ENCODE measurements around the gene MEF2C. TPM values are rescaled to one million over a fixed set of nuclear protein-coding genes. Genes with fewer than 3 reads are reported as not detected.

The MEF2C gene
- total RNA-seq, 1 donor from 2014 or later = 122 TPM

DNA sequence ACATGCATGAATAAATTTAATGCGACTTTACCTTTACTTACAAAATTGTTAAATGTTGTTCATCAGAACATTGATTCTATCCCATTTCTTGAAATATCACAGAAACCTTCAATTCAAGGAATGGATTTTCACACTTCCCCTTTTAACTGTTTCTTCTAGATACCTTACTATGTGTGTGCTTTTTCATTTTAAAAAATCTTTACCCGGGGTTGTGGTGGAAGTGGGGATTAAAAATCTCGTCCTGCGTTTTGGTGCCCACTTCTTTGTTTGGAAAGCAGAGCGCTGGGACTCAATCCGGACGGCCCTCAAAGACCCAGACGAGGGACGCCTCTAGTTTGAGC is 5.8 kb upstream of the MEF2C start:
- DNase-seq (ENCODE audit: low read depth in 2 of 2) = peak in 1 of 2 donors; percentile 30

DNA sequence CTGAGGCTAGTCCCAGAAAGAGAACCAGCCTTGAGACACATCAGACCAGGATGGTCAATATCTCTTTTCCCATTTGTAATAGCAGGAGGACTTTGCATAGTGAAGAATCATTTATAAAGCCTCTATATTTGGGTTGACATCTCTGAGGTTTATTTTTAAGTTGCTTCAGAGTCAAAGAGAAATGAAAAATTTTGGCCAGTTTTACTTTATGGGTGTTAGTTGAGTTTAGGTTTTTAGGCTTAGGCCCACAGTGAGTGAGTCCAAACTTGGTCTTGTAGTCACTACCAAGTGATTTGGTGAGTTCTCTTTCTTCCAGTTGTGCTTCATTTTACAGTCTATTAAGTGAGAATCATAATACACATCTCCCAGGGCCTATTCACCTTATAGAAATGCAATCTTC is 5.3 kb upstream of the MEF2C start:
- DNase-seq (ENCODE audit: low read depth in 2 of 2) = peak in 1 of 2 donors; percentile 26

GRCh38 chr5:88887342-88887741 is 4.4 kb upstream of the MEF2C start:
- no peak for DNase-seq (ENCODE audit: low read depth in 2 of 2)

GRCh38 chr5:88886746-88887341 is 3.9 kb upstream of the MEF2C start:
- DNase-seq (ENCODE audit: low read depth in 2 of 2) = no peak

DNA sequence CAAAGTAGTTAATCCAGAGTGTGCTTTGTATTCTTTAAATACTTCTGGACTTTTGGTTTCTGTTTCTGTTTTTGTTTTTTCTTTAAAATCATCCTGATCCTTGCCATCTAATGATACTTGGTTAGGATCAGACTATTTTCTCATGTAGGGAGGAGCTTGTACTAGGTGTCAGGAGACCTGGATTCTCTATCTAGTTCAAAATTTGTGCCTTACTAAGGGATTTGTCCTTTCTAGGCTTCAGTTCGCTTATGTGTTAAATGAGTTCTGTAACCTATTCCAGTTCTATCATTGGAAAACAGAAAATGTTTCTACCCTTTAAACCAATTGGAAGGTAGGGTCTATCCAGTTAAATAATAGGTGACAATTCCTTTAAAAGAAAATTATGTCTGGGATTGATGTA is 3.3 kb upstream of the MEF2C start:
- DNase-seq (ENCODE audit: low read depth in 2 of 2) = peak in 1 of 2 donors; percentile 50

DNA sequence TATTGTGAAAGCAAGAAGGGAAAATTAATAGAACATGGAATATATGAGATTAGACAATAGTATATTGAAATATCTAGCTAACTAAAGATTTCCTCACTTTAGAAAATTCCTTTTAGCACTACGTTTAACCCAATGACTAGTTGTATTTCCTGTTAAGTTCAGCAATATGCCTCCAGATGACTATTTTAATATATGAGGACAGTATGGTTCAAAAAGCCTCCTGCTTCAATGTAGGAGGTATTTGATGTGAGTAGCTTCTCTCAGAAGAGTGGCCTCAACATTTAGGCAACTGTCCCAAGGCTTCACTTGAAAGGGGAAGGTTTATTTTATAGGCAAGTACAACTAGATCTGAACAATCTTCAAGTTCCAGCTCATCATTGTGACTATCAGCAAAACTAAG is 2.0 kb upstream of the MEF2C start:
- DNase-seq (ENCODE audit: low read depth in 2 of 2) = peak in 1 of 2 donors; percentile 27

DNA sequence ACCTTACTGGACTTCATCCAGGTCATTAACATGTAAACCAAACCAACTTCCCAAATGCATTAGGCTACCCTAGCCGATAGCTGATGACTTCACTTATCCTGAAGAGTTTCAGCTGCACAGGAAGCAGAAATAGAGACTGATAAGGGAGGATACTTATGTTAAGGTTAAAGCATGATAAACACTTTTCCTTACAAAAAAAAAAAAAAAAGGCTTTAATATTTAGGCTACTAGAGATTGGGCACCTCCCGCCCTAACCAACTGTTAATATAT is 1.6 kb upstream of the MEF2C start:
- DNase-seq (ENCODE audit: low read depth in 2 of 2) = peak; percentile 60 to 82

DNA sequence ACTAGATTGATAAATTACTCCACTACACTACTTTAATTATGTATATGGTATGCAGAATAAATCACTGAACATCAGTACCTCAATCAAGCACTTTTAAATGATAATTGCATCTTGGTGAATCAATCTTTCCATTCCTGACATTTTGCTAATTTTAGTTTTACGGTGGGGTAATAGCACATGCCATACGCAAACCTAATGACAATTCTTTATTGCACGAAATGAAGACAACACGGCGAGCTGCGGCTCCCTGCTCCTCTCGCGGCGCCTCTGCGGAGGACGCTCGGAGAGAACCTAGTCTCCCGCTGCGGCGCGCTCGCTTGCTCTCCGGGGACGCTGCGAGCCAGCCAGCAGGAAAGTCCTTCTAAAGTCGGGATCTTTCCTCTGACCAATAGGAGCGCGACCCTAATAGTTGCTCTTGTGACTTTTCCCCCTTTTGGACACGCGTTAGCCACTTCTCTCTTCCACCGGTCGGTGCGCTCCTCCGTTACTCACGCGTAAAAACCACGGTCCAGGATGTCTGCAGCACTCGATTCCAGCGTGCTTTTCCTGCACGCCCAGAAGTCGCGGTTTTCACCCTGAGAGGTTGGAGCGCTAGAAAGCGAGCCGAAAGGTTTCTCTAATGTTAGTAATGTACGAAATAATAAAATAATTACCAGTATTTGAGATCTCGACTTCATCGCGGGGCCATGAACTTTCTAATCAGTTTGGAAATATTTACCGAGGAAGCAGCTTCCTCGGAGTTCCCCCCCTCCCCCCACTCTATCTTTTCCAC is 1.0 kb upstream of the MEF2C start:
- peak; percentile 84 to 86 for DNase-seq (ENCODE audit: low read depth in 2 of 2)

- DNase-seq (ENCODE audit: low read depth in 2 of 2) = peak; percentile 37 to 49
Measured at GRCh38 chr5:88882276-88883038, 527 bp downstream of the MEF2C start.

DNA sequence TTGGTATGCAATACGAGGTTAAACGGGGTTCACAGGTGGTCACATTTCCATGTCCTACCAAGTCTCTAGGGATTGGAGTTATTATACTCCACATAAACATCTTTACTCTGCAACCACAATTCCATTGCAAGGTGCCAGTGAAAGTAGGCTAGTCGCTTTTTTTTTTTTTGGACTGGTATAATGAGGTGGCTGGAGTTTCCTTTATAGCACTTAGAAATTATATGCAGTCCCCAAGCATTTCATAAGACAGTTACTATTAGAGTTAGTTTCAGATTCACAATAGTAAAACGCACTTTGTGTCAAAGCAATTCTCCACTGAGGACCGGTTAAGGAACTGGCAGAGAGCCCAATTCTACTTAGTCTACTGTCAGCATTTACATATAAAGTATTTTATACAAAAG is 1.4 kb downstream of the MEF2C start:
- peak; percentile 71 to 73 for DNase-seq (ENCODE audit: low read depth in 2 of 2)

DNA sequence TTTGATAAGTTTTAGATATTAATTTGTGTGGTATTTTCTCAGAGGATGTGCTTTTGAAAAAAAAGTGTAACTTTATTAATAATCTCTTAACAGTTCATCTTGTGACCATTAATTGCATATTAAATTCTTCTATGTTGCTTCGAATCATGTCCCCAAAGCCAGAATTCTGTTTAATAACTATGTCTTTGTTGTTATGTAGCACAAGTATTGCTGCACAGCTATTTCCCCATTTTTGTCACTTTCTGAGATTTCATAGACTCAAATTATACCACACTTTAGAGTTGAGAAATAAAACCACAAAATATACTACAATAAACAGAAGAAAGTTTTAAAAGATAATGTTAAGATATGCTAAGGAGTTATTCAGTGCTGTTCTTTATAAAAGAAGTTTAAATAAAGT is 2.8 kb downstream of the MEF2C start:
- DNase-seq (ENCODE audit: low read depth in 2 of 2) = no peak

DNA sequence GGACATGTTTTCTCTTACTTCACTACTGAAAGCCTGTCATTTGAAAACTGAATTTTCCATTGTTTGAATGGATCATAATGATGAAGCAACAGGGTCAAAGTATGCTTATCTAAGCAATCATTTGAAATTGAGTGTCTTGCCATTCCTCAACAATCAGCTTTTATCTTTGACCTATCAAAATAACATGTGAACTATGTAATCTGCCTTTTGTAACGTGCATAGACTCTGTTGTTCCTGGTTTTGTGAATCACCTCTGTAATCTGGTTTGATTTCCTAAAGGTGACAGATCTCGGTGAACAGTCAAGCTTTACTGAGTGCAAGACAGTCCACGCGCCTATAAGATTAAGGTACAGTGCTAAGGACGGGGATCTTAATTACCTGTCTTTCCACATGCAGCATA is 3.3 kb downstream of the MEF2C start:
- DNase-seq (ENCODE audit: low read depth in 2 of 2) = peak; percentile 56 to 59

DNA sequence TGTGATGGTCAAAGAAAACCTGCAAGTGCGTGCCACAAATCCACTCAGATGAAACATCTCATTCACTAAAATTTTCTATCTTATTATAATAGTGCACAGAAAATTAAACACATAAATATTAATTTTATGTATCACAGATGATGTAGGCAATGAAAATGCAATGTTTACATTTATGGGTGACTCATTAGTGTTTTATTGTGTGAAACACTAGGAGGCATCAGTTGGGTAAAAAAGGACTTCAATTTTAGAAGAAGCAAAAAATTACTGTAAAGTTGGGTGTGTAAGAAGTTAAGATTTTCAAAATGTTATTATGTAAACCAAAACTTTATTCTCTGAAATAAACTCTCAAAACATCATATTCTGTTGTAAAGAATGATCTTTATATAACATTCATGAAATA is 4.0 kb downstream of the MEF2C start:
- peak; percentile 49 to 66 for DNase-seq (ENCODE audit: low read depth in 2 of 2)

DNA sequence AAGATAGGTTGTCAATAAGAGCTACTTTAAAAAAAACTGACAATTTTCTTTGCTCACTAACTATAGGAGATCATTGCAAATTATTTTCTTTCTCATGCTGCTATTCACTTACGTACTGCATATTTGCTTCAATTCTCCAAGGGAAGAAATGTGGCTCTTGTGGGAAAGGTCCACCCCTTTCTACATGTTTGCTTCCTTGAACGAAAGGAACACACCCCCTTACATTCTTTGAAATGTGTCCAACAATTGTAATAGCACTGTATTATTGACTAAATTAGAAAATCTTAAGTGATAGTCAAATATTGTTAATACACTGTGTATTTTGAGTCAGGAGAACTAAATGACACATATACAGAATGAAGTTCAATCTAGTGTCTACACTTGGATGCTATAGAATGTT is 5.2 kb downstream of the MEF2C start:
- DNase-seq (ENCODE audit: low read depth in 2 of 2) = peak in 1 of 2 donors; percentile 85

GRCh38 chr5:88876714-88877113 is 6.3 kb downstream of the MEF2C start:
- DNase-seq (ENCODE audit: low read depth in 2 of 2) = no peak

DNA sequence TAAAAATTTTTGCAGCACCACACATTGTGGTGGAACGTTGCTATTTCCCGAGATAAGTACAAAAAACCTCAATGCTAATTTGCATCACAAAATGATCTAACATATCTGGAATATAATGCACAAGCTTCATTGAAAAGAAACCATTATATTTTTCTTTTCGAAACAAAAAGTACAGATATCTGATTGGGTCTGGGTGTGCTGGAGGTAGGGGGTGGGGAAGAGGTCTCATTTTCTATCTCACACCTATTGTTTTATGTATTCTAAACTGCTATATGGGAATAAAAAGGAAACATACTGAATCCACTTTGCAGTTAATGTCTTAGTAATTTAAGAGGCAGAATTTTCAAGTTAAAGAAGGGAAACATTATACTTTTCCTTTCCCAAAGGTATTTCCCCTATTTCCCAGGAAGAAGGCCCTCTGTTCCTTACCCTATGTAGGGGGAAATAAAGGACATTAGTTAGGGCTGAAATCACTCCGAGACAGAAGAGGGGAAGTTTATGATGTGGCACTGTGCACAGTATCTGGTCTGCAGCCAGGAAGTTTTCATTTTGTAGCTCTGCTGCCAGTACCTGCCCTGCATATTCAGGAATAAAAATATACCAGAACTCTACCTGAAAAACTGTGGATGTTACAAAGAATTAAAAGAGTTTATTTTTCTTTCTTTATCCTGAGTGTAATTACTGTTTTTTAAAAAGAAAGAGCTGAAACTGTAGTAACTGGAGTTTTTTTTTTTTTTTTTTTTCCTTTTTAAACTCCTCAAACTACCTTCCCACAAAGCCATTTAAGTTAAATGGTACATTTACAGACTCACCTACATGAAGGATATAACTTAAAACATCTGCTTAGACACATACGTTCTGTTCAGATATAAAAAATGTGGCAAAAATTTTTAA is 7.4 kb downstream of the MEF2C start:
- DNase-seq (ENCODE audit: low read depth in 2 of 2) = peak; percentile 52 to 58

DNA sequence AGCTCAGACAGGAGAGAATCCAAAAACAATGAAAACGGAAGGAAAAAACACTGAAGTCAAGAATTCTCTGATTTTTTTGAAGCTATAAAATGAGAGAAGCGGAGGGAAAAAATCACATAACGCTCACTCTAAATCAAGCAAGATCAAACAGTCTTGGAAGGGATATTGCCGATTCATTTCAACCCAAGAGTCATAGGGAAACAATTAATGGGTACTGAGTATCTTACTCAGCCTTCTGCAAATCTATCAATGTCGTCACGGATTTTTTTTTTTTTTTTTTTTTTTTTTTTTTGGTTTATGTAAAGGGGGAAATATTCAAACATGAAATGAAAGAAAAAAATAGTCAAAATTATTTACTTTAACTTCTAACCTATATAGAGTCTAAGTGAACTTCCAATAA is 9.5 kb downstream of the MEF2C start:
- DNase-seq (ENCODE audit: low read depth in 2 of 2) = no peak

DNA sequence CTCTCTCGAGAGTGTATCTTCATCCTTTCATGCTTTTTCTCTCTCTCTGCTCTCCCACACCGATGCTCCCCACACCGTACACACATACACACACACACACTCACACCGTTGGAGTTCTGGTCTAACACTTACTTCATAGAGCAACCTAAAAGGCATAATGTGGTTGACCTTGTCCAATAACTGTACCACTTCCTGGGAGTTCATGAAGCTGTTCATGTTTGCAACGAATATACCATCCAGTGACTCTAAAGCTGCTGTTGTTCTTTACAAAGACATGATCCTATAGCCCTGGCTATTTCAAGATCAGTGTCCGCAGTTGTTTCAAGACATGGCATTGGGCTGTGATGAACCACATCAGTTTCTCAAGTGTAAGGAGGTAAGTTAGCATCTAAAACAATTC is 10.0 kb downstream of the MEF2C start:
- DNase-seq (ENCODE audit: low read depth in 2 of 2) = no peak

DNA sequence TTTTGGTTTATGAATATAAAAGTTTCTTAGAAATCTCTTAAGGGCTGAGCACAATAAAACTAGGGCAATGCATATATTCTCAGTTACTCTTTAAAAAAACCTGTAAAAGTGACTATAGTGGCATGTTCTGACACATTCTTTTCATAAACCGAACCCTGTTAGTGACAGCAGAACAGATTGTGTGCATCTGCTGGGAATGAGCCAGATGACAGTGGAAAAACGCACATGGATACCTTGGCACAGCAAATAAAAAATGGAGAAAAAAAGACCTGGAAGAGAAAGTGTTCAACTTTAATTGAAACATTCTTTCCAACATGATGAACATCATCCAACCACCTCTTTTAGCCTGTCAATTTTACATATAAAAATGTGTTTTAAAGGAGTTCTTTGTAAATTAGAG is 12.7 kb downstream of the MEF2C start:
- DNase-seq (ENCODE audit: low read depth in 2 of 2) = peak in 1 of 2 donors; percentile 93

DNA sequence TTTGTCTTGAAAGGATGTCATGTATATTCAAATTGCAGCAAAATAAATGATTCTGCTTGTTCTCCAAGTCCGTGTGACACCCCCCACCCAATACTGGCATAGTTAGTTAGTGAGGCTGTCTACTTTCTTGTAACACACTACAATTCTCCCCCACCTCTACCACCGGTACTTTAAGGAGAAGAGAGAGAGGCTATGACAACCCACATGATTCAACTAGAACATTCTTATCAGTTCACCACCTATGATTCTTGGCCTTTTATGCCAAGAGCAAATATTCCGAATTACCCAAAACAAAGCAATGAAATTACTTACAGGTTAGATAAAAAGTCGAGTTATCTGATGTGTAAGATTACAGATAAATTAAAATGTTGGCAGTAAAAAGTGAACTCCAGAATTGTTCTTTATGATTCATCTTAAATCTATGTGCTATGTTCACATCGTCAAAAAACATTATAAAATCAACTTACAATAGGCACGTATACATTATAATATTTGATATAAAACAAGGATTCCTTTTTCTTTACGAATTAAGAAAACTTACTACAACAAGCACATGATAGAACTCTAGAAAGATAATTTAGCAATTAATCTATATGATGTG is 14.4 kb downstream of the MEF2C start:
- DNase-seq (ENCODE audit: low read depth in 2 of 2) = no peak

- no peak for DNase-seq (ENCODE audit: low read depth in 2 of 2)
Measured at GRCh38 chr5:88867638-88868037, 15.3 kb downstream of the MEF2C start.

Measured in lung microvascular endothelial cell (primary cell).